PC-9 (cell line): ENCODE data around the gene USP7. TPM values are rescaled to one million over a fixed set of nuclear protein-coding genes. Genes with fewer than 3 reads are reported as not detected.

Experiments used
- BruUV-seq: library from RNA; stranded (reverse); fragments of 400-500 nt; replicated peaks from 2 replicates; lab custom pipeline; 2021; lab: Mats Ljungman, UMichigan
- CTCF ChIA-PET: fragments of 300-600 bp; sonication (Branson Sonifier 250); formaldehyde crosslinking; loops from one replicate; lab custom pipeline; 2022; ENCODE audit warnings: antibody characterized with exemption; lab: Charles Lee
- POLR2A ChIA-PET: fragments of 300-600 bp; sonication (Branson Sonifier 250); formaldehyde crosslinking; loops from one replicate; lab custom pipeline; 2022; ENCODE audit warnings: antibody characterized with exemption; ENCODE audit not compliant: unreplicated experiment; lab: Charles Lee
- DNase-seq, 2 experiments: peaks; one replicate each; pipeline versions ENCODE4 v3.0.0 to v3.0.0-alpha.2; 2015 to 2022; ENCODE audit warnings: mixed read lengths in 1 of 2
- H2AFZ ChIP-seq: fragments of 200-600 bp; sonication (generic); 2 replicates; pipeline ENCODE4 v1.8.1; 2017; ENCODE audit warnings: antibody characterized with exemption
- H3F3A ChIP-seq: fragments of 200-600 bp; sonication (generic); 2 replicates; pipeline ENCODE4 v1.8.1; 2017; ENCODE audit warnings: antibody characterized with exemption, mild to moderate bottlenecking, low read depth; ENCODE audit not compliant: insufficient read depth
- H3K27ac ChIP-seq: fragments of 200-600 bp; sonication (generic); 2 replicates; pipeline ENCODE4 v1.6.1; 2016; ENCODE audit warnings: mixed run types
- H3K27me3 ChIP-seq: fragments of 200-600 bp; sonication (generic); 2 replicates; pipeline ENCODE4 v1.6.1; 2016; ENCODE audit warnings: low read depth, mixed run types; ENCODE audit not compliant: insufficient read depth
- H3K36me3 ChIP-seq: fragments of 200-600 bp; sonication (generic); 2 replicates; pipeline ENCODE4 v1.6.1; 2016; ENCODE audit warnings: low read depth, mixed run types
- H3K4me1 ChIP-seq: fragments of 200-600 bp; sonication (generic); replicated peaks from 2 replicates; pipeline ENCODE4 v1.6.1; 2016; ENCODE audit warnings: mixed run types; ENCODE audit not compliant: insufficient read depth
- H3K4me2 ChIP-seq: fragments of 200-600 bp; sonication (generic); 2 replicates; pipeline ENCODE4 v1.6.1; 2017; ENCODE audit warnings: mixed run types
- H3K4me3 ChIP-seq: fragments of 200-600 bp; sonication (generic); 2 replicates; pipeline ENCODE4 v1.6.1; 2016; ENCODE audit warnings: mixed run types
- H3K79me2 ChIP-seq: fragments of 200-600 bp; sonication (generic); 2 replicates; pipeline ENCODE4 v1.6.1; 2017; ENCODE audit warnings: low read depth, mixed run types
- H3K9me2 ChIP-seq: fragments of 200-600 bp; sonication (generic); 2 replicates; pipeline ENCODE4 v1.8.1; 2017; ENCODE audit warnings: mild to moderate bottlenecking; ENCODE audit not compliant: insufficient read depth
- H3K9me3 ChIP-seq: fragments of 200-600 bp; sonication (generic); 2 replicates; pipeline ENCODE4 v1.8.1; 2016; ENCODE audit warnings: low read depth; ENCODE audit not compliant: insufficient read depth
- H4K20me1 ChIP-seq: fragments of 200-600 bp; sonication (generic); 2 replicates; pipeline ENCODE4 v1.8.1; 2017; ENCODE audit not compliant: insufficient read depth
- CTCF ChIP-seq: fragments of 200-600 bp; sonication (generic); conservative IDR thresholded peaks from 2 replicates; pipeline ENCODE4 v1.6.1; 2017; ENCODE audit warnings: mixed run types, antibody characterized with exemption, mild to moderate bottlenecking, moderate library complexity
- EZH2 ChIP-seq: fragments of 200-600 bp; sonication (generic); IDR thresholded peaks from 2 replicates; pipeline ENCODE4 v1.8.0; 2017; ENCODE audit warnings: antibody characterized with exemption, low read depth
- intact Hi-C: fragments of 100-400 bp; cut with micrococcal nuclease; formaldehyde crosslinking; loops from one replicate; pipeline ENCODE4 v1.10.0; 2022; ENCODE audit not compliant: unreplicated experiment
- total RNA-seq: library from RNA; stranded (reverse); gene quantifications from 2 replicates; pipeline ENCODE4 v1.2.3, GENCODE V29; 2021

The USP7 gene
- total RNA-seq, 1 experiment from 2014 or later, result 167 TPM

DNA sequence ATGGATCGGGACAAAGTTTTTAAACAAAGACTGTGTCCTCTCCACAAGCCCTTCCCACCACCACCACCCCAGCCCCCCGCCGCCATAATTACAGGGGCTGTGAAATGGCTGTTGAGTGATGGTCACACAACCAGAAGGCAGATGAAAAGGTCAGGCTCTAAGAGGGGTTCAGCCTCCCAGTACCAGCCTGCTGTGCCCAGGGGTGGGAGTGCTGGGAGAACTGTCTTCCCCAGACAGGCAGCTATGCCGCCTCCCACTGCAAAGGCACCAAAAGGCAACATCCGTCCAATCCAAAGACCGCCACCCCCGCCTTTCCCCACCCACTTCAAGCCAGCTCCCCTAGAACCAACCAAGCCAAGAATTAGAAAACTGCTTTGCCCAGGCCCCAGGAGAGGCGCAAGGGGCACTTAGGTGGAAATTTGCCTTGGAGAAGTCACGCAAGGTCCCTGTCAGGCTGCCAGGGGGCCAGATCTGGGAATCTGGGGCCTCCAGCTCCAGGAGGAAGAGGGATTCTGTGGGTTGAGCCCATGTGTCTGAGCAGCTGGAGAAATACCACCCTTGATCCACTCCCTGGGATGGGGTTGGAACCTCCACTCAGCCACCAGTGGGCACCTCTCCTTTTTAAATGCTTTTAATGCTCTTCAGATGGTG, 109.3 kb downstream of the USP7 start:
- CTCF ChIA-PET, result interaction anchor here (0.6 kb wide), 1 partner anchor 279 kb away, joined by 4 read pairs; no protein-coding TSS in a partner anchor
- no peaks in the 10 kb centered on the region for H3K4me1 ChIP-seq
- POLR2A ChIA-PET, result interaction anchor here (0.8 kb wide), 1 partner anchor 13 kb away, joined by 4 read pairs; no protein-coding TSS in a partner anchor
- no peak overlapping the region for H3K27ac ChIP-seq
- no peak overlapping the region for H3K4me2 ChIP-seq
- peaks cover 38% of the 10 kb centered on the region for H3F3A ChIP-seq
- no peak overlapping the region for H2AFZ ChIP-seq
- peaks cover 14% of the 10 kb centered on the region; the same call in 1 of the 2 replicates for H3K36me3 ChIP-seq
- peaks cover 7% of the 10 kb centered on the region; the same call in 1 of the 2 replicates for H3K79me2 ChIP-seq
- no peaks in the 10 kb centered on the region for H3K27me3 ChIP-seq
- peaks cover 22% of the 10 kb centered on the region for H4K20me1 ChIP-seq
- H3K9me2 ChIP-seq, result no peaks in the 10 kb centered on the region
- H3K4me3 ChIP-seq, result no peak overlapping the region
- DNase-seq, result no peak
- BruUV-seq, result no TSS peak
- intact Hi-C loops, result no loop called here
- no peaks in the 10 kb centered on the region for H3K9me3 ChIP-seq
- TF ChIP-seq EZH2 (no peak), CTCF (no peak)

DNA sequence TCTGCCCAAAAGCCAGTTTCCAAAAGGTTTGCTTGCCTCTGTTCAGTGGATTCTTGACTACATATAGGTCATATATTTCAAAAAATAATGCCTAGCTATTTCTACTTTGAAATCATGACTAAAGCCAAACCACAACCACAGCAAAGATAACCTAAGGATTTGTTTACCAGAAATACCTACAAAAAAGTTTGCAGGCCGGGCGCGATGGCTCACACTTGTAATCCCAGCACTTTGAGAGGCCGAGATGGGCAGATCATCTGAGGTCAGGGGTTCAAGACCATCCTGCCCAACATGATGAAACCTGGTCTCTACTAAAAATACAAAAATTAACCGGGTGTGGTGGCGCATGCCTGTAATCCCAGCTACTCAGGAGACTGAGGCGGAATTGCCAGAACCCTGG, 110.1 kb downstream of the USP7 start:
- Histone ChIP-seq H3K79me2 (peaks cover under 1% of the 10 kb centered on the region; the same call in 1 of the 2 replicates), H4K20me1 (peaks cover 29% of the 10 kb centered on the region), H3K4me3 (no peak overlapping the region), H3K4me2 (no peak overlapping the region), H3K9me3 (no peaks in the 10 kb centered on the region), H3F3A (peaks cover 33% of the 10 kb centered on the region), H3K9me2 (no peaks in the 10 kb centered on the region), H3K4me1 (no peaks in the 10 kb centered on the region), H3K27ac (no peak overlapping the region), H3K27me3 (no peaks in the 10 kb centered on the region), H3K36me3 (peaks cover 14% of the 10 kb centered on the region; the same call in 1 of the 2 replicates), H2AFZ (no peak overlapping the region)
- BruUV-seq, result TSS peak; percentile 20
- DNase-seq, result no peak
- CTCF ChIA-PET, result interaction anchor here (1.1 kb wide), 1 partner anchor 26 kb away, joined by 9 read pairs; no protein-coding TSS in a partner anchor
- intact Hi-C loops, result no loop called here
- no peak for TF ChIP-seq EZH2
- TF ChIP-seq CTCF, result no peak
- POLR2A ChIA-PET, result interaction anchor here (0.8 kb wide), 1 partner anchor 14 kb away, joined by 4 read pairs; no protein-coding TSS in a partner anchor

DNA sequence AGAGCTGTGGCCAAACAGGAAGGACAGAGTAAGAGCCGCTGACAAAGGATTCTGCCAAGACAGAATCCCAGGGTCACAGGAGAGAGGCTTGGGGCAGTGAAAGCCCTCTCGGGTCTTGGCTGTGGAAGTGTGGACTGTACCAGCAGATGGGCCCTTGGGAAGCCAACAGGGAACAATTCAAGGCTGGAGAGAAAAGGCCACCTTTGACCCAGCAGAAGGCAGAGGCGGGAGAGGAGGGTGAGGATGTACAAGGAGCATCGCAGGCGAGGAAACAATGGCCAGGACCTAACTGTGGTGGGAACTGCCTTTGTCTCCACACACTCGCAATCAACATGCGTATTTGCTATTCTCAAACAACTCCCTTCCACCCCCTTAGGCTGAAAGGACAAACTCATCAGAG, 110.6 kb downstream of the USP7 start:
- Histone ChIP-seq H3K36me3 (peaks cover 14% of the 10 kb centered on the region; the same call in 1 of the 2 replicates), H3K4me2 (no peak overlapping the region), H3K9me2 (no peaks in the 10 kb centered on the region), H3K27ac (no peak overlapping the region), H3K79me2 (no peaks in the 10 kb centered on the region), H3K4me3 (no peak overlapping the region), H2AFZ (no peak overlapping the region), H3K27me3 (no peaks in the 10 kb centered on the region), H4K20me1 (peaks cover 29% of the 10 kb centered on the region), H3K4me1 (no peaks in the 10 kb centered on the region), H3K9me3 (no peaks in the 10 kb centered on the region), H3F3A (peaks cover 33% of the 10 kb centered on the region)
- BruUV-seq, result no TSS peak
- CTCF ChIA-PET, result interaction anchor here (1.1 kb wide), 1 partner anchor 27 kb away, joined by 9 read pairs; no protein-coding TSS in a partner anchor
- POLR2A ChIA-PET, result no interaction called here
- no peak for TF ChIP-seq EZH2
- no peak for DNase-seq
- intact Hi-C loops, result no loop called here
